Thyroid gland (tissue), 4 donors: ENCODE data around the gene TMPRSS13.

ENCODE experiments used
- POLR2A ChIP-seq, 2 donors: fragments of 450-650 bp; IDR thresholded peaks; one replicate each; pipeline ENCODE4 v1.6.1; 2017; ENCODE audit warnings: antibody characterized with exemption in 2 of 2, mild to moderate bottlenecking in 2 of 2, moderate library complexity in 1 of 2
- TF ChIP-seq, protein P1 (sequence below), 6 experiments: fragments of 200-600 bp in 3 of 6; fragments of 450-650 bp in 3 of 6; sonication (generic) in 3 of 6; IDR thresholded peaks; one replicate each; pipeline ENCODE4 v1.5.1; 2016 to 2019; ENCODE audit warnings: antibody characterized with exemption in 6 of 6, mild to moderate bottlenecking in 2 of 6, inconsistent platforms in 1 of 6, moderate library complexity in 1 of 6

DNA sequence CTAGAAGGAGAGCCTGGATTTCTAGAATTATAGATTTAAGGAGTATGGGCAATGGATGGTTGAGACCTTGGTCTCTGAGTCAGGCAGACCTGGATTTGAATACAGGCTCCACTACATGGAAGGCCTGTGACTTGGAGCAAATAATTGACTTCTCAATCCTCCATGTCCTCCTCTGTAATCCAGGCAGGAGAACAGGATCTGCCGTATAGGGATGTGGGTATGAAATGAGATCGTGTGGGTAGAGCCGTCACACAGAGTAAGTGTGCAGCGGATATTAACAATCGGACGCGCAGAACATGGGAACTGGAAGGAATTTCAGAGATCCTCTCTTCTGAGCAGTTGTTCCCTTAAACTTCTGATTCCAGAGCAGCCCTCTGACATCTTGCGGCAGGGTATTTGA lies 11.5 kb upstream of the TMPRSS13 start:
- TF ChIP-seq, protein P1, sequence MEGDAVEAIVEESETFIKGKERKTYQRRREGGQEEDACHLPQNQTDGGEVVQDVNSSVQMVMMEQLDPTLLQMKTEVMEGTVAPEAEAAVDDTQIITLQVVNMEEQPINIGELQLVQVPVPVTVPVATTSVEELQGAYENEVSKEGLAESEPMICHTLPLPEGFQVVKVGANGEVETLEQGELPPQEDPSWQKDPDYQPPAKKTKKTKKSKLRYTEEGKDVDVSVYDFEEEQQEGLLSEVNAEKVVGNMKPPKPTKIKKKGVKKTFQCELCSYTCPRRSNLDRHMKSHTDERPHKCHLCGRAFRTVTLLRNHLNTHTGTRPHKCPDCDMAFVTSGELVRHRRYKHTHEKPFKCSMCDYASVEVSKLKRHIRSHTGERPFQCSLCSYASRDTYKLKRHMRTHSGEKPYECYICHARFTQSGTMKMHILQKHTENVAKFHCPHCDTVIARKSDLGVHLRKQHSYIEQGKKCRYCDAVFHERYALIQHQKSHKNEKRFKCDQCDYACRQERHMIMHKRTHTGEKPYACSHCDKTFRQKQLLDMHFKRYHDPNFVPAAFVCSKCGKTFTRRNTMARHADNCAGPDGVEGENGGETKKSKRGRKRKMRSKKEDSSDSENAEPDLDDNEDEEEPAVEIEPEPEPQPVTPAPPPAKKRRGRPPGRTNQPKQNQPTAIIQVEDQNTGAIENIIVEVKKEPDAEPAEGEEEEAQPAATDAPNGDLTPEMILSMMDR (IDR thresholded peaks at IDR 0.05), result no peak
- TF ChIP-seq POLR2A (IDR thresholded peaks at IDR 0.05), result no peak
